GM21515 (cell line): Measurements from ENCODE around the gene FOXI3.
"Not testable (repeated sequence)": the region's sequence is repeated elsewhere in the genome, so short reads cannot be mapped to it uniquely, and the experiment has no call there.

Experiments
- ATAC-seq: cut with Tn5 transposase; IDR thresholded peaks from one replicate; pipeline ENCODE4 v1.9.1; 2021; ENCODE audit not compliant: unreplicated experiment

FOXI3 gene

DNA sequence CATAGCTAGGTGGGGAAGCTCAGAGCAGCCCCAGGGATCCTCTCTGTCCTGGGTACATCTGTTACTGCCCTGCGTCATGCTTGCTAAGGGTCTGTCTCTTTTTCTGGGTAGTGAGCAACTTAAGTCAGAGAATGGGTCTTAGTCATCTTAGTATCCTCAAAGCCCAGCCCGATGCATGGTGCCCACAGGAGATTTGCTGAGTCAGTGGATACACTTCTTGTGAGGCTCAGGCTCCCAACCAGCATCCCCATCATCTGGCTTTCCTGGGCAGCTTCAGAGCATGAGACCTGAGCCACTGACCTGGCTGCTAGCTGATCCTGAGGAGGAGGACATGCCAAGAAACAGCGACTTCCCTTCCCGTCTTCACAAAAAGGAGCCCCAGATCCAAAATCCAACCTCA, 10.0 kb downstream of the FOXI3 start:
- ATAC-seq = no peak

DNA sequence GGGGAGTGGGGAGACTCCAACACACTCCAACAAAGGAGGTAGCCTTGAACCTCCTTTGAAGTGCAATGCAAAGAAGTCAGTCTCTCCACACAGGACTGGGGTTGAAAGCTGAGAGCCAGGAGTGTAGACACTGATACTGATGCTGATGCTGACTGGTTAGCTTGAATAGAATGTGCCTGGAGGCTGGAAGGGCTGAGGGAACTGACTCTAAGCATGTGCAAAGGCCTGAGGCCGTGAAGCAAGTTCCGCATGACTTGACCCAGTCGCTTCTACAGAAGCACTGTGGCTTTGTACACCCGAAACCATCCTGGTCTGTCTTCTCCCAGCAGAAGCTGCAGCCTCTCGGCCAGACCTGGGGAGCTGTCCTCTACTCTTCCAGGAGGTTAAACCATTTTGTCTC, 10.4 kb downstream of the FOXI3 start:
- no peak for ATAC-seq

DNA sequence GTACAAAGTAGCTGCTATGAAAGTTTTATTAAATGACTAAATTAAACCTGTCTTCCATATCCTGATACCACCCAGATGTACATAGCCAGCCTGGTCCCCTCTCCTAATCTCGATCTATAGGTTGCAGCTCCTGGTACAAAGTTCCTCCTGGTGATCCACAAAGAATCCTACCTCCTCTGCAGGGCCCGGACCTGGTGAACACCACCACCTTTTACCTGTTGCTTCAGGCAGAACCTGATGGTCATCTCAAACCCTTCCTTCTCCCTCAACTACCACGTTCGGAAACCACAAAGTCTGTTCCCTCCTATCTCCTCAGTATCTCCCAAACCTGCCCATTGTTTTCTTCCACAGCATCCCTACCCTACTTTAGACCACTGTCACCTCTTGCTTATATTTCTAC, 15.5 kb downstream of the FOXI3 start:
- no peak for ATAC-seq

DNA sequence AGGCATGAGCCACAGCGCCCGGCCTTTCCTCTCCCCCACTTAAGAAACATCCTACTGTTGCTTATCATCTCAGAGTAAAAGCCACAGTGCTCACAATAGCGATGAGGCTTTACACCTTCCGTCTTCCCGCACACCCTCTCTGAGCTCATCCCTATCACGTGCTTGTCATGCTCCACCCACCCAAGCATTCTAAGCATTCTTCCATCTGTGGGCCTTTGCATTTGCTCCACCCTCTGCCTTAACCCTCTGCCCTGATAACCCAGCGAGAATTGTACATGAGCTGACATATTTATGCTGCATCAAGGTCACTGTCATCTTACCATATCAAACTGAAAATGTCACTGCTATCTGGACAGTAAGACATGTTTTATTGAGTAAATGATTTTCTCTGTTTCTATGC, 22.6 kb downstream of the FOXI3 start:
- no peak for ATAC-seq

DNA sequence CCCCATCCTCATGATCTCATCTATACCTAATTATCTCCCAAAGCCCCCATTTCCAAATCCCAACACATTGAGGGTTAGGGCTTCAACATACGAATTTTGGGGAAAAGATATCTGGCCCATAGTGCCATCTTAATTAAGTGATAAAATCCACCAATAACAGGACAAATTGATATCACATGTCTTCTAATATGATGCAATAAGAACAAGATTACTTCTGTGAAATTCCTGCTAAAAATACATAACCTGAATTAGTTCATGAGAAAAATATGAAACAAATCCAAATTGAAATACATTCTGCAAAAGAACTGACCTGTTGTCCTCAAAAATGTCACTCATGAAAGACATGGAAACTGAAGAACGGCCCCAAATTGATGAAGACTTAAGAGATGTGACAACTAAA, 28.8 kb downstream of the FOXI3 start:
- ATAC-seq = no peak

DNA sequence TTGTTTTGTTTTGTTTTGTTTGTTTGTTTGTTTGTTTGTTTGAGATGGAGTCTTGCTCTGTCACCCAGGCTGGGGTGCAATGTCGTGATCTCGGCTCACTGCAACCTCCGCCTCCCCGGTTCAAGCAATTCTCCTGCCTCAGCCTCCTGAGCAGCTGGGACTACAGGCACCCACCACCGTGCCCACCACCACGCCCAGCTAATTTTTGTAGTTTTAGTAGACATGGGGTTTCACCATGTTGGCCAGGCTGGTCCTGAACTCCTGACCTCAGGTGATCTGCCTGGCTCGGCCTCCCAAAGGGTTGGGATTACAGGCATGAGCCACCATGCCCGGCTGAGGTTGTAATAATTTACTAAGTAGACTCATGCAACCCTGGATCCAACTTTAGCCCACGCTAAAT, 33.4 kb downstream of the FOXI3 start:
- ATAC-seq = not testable (repeated sequence)

DNA sequence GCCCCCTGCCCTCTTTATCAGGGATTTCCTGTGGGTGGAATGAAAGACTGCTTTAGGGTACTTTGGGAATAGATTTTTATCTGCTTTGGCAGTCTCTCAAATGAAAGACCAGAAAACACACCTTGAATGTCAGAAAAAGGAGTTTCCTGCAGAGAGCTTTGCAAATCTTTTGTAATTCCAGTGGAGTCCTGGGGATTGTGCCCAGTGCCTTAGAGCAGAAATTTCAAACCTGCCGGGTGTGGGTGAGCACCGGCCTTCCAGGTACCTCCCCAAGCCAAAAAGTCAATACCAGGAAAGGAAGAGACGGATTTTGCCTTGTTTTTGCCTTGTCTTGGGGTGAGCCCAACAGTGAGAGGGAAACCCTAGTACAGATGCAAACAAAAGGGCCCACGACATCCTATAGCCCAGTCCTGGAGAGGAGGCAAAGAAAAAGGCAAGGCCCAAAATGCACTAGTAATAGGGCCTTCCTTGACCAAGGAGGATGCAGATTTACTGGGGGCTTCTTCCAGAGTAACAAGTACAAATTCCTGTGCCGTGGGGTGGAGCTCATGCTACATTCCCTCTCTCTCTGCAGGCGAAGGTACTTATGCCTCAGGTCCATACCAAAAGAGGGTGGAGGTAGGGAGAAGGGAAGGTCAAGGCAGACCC, 36.4 kb downstream of the FOXI3 start:
- ATAC-seq = no peak

DNA sequence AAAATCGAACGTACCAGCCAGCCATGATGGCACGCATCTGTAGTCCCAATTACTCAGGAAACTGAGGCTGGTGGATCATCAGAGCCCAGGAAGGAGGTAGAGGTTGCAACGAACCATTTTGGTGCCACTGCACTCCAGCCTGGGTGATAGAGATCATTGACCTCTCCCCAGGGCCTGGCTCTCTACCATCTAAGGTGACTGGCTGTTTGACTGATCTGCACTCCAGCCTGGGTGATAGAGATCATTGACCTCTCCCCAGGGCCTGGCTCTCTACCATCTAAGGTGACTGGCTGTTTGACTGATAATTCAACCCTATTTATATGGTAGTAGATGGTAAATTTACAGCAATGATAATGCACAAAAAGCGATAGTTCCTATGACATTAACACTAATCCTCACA, 43.6 kb downstream of the FOXI3 start:
- not testable (repeated sequence) for ATAC-seq

DNA sequence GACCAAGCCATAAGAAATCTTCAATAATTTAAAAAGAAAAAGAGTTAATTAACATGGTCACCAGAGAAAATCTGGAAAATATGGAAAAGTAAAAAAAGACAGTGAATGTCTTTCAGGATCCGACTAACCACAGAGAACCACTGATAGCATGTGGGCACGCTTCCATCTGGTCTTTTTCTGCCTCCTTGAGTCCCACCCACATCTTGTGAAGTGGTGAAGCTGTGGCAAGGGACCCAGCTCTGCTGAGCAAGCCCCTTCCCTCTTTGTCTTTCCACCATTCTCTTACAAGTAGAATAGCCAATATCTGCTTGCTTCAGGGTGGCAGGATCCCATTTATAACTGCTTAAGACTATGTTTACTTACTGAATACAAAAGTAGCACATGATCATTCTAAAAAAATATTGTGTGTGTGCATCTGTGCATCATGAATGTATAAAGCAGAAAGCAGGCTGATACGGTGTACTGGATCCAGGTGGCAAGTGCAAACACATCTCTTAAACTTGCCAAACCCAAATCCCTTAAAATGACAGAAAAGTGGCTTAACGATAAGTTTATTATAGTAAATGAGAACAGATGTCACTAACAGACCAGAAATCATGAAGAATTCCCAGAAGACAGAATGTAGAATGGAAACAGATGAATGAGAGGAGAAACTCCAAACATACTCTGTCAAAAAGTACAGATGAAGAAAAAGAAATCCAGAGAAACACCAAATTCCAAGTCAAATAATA, 52.3 kb downstream of the FOXI3 start:
- ATAC-seq = no peak

DNA sequence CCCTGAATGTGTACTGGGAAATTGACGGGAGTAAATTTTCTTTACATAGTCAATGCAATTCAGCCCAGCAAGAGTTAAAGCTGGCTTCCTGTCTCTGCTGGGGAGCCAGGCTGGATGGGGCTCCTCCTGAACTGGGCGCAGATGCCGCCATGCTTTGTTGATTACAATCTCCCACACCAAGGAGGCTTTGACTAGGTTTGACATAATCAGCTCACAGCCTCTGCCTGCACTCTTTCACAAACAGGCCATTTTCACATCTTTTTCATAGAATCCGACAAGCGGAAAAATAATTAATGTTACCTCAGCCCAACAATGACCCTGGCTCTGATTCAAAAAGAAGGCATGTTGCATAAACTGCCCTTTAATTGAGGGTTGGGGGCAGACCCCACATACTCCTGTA, 54.3 kb downstream of the FOXI3 start:
- ATAC-seq = no peak
